SK-N-SH (cell line): ENCODE results near the gene DYNLRB1.

Source experiments
- CHD2 ChIP-seq: fragments of 150-350 bp; IDR thresholded peaks from 2 replicates; pipeline ENCODE4 v1.6.1; 2018; ENCODE audit warnings: low read length; ENCODE audit not compliant: partially characterized antibody
- EP300 ChIP-seq, 2 experiments: IDR thresholded peaks; 2 replicates each; pipeline versions ENCODE4 v1.4.0 to v1.6.1; 2012; ENCODE audit warnings: borderline replicate concordance in 1 of 2, low read depth in 1 of 2, low read length in 1 of 2
- GABPA ChIP-seq: IDR thresholded peaks from 2 replicates; pipeline ENCODE4 v1.4.0; 2012; ENCODE audit warnings: low read depth, mild to moderate bottlenecking
- TCF12 ChIP-seq: IDR thresholded peaks from 2 replicates; pipeline ENCODE4 v1.4.0; 2012
- TF ChIP-seq, protein P1 (sequence below): fragments of 200-600 bp; sonication (generic); IDR thresholded peaks from 2 replicates; pipeline ENCODE4 v1.6.1; 2017; ENCODE audit warnings: antibody characterized with exemption, mild to moderate bottlenecking, moderate library complexity
- TF ChIP-seq, protein P2 (sequence below): IDR thresholded peaks from 2 replicates; pipeline ENCODE4 v1.4.0; 2012; ENCODE audit warnings: low read depth, borderline replicate concordance

DNA sequence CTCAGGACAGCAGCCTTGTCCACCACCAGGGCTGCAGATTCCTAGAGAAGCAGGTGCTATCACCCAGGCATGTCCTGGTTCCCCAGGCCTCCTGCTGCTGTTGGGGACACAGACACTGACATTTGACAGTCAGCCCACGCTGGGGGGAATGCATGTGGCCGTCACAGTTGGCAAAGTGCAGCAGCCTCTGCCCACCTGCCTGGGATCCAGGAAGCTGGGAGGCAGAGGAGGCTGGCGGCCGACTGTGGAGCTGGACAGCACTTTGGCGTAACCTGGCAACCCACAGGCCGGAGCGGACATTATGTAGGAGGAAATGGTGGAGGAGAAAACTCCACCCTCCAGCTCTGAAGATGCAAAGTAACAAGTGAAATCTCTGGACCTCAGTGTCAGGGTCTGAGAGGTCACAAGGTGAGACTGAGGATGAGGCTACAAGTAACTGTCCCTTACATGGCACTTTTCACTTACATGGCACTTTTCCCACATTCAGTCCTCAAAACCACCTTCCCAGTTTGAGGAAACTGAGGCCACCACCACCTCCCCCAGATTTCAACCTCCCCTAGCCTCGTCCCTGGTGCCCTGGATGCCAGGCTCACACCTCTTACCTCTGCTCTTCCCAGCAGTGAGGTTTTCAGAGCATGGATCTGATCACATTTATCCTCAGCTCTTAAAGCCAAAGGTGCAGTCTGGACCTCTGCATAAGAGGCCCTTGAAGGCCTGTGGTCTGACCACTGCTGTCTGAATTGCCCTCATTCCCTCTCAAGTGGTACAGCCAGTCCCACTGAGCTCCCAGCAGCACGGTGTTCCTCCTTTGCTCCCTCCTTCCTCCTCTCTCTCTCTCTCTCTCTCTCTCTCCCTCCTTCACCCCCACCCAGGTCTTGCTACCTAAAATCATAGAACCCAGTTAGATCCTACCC, 51.0 kb downstream of the DYNLRB1 start:
- TF ChIP-seq CHD2 (no peak), GABPA (no peak), TCF12 (no peak), EP300 (IDR thresholded peaks at IDR 0.05; ENCODE audit: borderline replicate concordance in 1 of 2, low read depth in 1 of 2, low read length in 1 of 2) (no peak)
- TF ChIP-seq, protein P1, sequence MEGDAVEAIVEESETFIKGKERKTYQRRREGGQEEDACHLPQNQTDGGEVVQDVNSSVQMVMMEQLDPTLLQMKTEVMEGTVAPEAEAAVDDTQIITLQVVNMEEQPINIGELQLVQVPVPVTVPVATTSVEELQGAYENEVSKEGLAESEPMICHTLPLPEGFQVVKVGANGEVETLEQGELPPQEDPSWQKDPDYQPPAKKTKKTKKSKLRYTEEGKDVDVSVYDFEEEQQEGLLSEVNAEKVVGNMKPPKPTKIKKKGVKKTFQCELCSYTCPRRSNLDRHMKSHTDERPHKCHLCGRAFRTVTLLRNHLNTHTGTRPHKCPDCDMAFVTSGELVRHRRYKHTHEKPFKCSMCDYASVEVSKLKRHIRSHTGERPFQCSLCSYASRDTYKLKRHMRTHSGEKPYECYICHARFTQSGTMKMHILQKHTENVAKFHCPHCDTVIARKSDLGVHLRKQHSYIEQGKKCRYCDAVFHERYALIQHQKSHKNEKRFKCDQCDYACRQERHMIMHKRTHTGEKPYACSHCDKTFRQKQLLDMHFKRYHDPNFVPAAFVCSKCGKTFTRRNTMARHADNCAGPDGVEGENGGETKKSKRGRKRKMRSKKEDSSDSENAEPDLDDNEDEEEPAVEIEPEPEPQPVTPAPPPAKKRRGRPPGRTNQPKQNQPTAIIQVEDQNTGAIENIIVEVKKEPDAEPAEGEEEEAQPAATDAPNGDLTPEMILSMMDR, result no peak
- TF ChIP-seq, protein P2, sequence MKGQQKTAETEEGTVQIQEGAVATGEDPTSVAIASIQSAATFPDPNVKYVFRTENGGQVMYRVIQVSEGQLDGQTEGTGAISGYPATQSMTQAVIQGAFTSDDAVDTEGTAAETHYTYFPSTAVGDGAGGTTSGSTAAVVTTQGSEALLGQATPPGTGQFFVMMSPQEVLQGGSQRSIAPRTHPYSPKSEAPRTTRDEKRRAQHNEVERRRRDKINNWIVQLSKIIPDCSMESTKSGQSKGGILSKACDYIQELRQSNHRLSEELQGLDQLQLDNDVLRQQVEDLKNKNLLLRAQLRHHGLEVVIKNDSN, result no peak
